ENCODE measurements around the gene UPF3B.
"Not testable (repeated sequence)": the region's sequence is repeated elsewhere in the genome, so short reads cannot be mapped to it uniquely, and the experiment has no call there.

UPF3B gene, protein sequence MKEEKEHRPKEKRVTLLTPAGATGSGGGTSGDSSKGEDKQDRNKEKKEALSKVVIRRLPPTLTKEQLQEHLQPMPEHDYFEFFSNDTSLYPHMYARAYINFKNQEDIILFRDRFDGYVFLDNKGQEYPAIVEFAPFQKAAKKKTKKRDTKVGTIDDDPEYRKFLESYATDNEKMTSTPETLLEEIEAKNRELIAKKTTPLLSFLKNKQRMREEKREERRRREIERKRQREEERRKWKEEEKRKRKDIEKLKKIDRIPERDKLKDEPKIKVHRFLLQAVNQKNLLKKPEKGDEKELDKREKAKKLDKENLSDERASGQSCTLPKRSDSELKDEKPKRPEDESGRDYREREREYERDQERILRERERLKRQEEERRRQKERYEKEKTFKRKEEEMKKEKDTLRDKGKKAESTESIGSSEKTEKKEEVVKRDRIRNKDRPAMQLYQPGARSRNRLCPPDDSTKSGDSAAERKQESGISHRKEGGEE

DNA sequence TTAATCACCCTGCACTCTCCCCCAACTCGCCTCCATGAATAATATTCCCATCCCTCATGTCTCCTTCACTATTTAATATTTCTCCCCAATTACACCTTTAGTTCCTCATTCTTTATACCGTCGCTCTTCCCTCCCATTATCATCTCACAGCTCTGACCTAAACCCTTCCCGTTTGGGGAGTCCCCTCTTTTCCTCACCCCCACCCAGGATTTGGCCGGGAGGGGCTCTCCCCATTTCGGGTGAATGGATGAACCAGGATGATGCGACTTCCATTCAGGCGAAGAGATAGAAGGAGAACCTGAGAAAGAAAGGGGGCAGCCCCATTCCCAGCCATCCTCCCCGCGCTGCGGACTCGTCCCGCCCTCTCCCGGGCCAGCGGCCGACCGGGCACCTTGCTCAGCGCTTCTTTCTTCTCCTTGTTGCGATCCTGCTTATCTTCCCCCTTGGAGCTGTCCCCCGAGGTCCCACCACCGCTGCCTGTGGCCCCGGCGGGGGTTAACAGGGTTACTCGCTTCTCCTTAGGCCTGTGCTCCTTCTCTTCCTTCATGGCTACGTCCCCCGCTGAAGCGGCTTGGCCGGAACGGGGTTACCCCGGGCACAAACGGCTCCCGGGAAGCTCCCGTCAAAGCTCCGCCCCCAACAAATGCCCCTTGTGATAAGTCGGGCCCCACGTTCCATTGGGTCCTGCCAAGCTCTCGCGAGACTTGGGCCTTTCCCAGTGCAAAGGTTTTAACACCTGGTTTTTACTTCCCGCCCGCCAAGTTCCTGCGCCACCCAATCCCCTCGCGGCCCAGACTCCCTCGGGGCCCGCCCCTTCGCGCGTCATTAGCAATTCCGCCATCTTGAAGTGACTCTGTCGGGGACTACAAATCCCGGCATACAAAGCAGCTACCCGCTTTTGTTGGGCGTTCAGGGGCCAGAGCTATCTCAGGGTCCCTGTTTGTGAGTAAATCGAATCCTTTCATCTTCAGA is at the start of gene UPF3B:
TSS of gene UPF3B (minus strand) at position 582 of the 972 bp plus-strand sequence. CDS start at position 547, 35 bp downstream.
- peak; percentile 23 to 94 (median 86) for DNase-seq

DNA sequence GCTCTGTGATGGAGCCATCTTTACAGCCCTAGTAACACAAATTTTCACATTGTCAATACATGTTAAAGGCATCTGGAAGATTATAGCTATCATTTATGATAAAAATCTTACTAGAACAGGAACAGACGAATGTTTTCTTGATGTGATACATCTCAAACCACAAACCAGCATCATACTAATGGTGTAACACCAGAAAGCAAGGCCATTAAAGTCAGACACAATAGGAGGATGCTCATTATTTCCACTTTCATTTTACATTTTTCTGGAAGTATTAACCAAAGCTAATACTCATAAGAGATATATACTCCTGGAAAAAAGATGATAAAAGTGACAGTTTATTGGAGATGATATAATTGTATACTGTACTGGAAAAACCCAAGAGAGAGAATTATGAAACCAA is 48.2 kb upstream of the UPF3B start:
- no peak for DNase-seq

DNA sequence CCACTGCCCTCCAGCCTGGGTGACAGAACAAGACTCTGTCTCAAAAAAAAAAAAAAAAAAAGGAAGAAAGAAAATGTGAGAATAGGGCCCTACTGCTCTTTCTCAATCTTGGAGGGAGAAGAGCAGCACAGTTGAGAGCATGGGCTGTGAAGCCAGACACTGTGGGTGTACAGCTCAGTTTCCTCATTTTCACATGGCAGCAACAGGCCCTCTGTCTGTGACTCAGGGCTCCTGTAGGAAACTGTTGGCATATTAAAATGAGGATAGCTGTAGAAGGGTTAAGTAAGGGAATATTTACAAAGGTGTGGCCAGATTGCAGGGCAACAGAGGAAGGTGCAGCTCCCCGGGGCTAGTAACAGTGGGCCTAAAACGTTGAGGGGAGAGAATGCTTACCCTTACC is 46.4 kb upstream of the UPF3B start:
- no peak for DNase-seq

DNA sequence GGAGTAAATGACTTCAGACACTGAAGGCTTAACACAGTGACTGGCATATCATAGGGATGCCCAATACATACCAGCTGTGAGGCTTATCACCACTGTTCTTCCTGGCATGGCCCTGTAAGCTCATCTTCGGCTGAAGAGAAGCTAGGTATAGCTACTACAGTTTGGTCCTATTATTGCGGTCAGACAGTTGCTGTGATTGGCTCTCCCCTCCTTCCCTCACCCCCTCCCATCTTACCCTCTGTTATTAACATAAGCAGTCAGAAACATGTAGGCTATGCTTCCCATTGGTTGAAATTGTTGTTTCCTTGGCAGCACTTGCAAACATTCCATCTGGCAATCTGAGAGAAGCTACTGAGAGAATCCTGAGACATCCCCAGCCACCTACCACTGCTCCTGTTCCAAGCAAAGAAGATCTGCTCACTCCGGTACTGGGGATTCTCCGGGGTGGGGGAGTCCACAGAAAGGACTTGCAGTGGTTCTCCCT is 43.1 kb upstream of the UPF3B start, which contains the start of gene AKAP14:
TSS of gene AKAP14 (plus strand) at position 51 of the 484 bp plus-strand sequence. CDS start 7,331 bp downstream, outside the sequence.
- DNase-seq: peak in 2 of 51 donors; percentile 0 to 5

DNA sequence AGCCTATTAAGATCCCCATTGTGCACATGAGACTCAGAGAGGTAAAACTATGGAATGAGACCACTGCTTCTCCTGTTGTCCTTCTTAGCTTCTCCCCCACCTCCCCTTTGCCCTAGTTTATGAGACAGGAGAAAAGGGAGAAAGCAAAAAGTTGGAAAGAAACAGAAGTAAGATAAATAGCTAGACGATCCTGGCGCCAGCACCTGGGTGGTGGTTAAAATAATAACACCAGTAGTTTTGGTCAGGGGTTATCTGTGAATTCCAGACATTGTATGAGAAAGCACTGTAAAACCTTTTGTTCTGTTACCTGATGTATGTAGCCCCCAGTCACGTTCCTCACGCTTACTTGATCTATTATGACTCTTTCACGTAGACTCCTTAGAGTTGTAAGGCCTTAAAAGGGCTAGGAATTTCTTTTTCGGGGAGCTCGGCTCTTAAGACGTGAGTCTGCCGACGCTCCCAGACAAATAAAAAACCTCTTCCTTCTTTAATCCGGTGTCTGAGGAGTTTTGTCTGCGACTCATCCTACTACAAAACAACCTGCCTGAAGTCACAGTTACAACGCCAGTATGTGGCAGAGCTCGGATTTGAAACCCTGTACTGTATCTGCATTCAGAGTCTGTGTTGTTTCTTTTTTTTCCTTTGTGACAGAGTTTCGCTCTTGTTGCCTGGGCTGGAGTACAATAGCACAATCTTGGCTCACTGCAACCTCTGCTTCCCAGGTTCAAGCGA is 39.4 kb upstream of the UPF3B start:
- DNase-seq: not testable (repeated sequence)

DNA sequence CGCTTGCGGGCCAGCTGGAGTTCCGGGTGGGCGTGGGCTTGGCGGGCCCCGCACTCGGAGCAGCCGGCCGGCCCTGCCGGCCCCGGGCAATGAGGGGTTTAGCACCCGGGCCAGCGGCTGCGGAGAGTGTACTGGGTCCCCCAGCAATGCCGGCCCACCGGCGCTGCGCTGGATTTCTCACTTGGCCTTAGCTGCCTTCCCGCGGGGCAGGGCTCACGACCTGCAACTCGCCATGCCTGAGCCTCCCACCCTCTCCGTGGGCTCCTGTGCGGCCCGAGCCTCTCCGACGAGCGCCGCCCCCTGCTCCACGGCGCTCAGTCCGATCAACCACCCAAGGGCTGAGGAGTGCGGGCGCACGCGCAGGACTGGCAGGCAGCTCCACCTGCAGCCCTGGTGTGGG is 37.9 kb upstream of the UPF3B start:
- DNase-seq: not testable (repeated sequence)

DNA sequence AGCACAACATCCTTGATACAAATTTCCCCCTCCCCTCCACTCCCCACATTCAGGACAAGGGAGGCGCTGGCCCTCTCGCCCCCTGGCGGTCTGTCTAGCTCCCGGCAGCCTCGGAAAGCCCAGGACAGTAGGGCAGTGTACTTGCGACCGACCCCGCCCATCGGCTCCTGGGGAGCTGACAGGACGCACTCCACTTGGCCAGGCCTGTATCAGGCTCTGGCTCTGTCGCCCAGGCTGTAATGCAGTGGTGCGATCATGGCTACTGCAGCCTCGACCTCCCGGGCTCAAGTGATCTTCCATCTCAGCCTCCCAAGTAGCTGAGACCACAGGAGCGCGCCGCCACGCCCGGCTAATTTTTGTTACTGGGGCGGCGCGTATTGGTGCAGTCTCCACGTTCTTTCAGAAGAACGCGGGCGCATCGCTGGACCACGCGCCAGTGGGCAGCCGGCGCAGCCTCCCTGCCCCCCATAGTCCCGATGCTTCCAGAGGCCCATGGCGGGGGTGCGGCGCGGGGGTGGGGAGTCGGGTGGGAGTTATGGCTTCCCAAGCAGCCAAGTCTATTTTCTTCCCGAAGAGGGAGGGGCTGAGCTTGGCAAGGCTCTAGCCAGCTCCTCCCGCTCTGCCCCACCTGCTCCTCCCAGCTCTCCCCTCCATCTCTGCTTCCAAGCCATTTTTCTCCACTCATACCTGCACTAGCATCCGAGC is 35.1 kb upstream of the UPF3B start:
- DNase-seq: peak in 29 of 51 donors; percentile 0 to 36 (median 2)

DNA sequence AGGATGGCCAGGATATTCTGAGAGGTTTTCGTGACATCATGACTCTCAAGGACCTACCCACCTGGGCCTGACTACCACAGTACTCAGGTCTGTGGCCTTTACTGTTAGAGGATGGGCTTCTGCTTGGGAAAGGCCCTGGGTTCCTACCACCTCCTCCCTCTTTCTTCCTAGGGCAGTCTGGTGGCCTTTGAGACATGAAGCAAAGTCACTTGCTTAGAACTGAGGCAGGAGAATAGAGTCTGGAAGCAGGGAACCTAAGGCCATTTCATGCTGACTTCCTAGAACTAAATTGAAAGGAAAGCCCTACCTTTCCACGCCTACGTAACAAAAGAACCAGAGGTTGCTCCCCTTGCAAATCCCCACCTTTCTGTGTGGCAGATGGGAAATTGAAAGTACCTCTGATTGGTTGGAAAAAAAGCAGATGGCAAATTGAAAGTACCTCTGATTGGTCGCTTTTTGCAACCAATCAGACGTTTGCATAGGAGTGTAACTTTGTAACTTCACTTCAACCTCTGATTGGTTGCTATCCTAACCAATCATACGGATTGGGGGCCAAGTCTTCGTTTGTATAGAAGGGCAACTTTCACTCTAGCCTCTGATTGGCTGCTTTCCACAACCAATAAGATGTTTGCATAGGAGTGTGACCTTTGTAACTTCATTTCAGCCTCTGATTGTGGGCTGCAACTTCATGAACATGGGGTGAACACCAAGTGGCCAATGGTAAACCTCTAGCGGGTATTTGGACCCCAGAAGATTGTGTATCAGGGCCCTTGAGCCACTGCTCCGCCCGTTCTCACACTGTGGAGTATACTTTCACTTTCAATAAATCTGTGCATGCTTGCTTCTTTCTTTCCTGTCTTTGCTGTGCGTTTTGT is 33.0 kb upstream of the UPF3B start:
- DNase-seq: no peak

DNA sequence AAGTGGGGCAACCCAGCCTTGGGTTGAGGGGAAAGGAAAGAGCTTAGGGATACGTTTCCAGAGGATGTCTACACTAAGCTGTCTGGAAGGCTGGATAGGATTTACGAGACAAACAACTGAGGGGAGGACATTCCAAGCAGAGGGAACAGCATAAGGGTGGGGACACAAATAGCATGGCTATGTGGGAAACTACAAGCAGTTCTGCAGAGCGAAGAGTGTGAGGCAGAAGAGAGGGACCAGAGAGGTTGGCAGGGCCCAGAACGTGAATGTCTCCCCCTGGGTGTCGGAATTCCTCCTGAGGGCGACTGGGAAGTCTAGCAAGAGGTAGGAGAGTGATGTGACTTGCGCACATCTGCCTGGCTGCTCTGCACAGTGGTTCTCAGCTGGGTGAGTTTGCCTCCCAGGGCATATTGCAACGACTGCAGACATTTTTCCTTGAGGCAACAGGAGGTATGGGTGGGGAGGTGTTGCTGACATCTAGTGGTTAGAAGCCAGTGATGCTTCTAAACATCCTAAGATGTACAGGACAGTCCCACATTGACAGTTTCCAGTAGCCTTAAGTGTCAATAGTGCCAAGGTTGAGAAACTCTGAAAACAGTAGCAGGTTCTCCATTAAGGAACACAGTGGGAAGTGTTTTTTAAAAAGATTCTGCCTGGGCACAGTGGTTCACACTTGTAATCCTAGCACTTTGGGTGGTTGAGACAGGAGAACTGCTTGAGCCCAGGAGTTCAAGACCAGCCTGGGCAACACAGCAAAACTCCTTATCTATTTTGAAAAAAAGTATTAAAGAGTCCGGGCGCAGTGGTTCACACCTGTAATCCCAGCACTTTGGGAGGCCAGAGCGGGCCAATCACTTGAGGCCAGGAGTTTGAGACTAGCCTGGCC is 28.0 kb upstream of the UPF3B start:
- DNase-seq: peak in 9 of 51 donors; percentile 0 to 18 (median 1)

DNA sequence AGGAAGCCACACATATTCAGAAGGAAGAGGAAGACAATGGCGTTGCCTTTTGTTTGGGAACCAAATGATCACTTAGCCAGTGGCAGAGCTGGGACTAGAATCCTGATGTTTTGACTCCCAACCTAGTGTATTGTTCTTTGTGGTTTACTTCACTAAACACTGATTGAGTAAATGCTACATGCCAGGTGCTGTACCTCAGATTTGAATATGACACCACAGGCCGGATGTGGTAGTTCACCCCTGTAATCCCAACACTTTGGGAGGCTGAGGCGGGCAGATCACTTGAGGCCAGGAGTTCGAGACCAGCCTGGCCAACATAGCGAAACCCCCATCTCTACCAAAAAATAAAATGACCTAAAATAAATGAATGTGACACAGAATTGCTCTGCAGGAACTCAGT is 27.3 kb upstream of the UPF3B start:
- no peak for DNase-seq

DNA sequence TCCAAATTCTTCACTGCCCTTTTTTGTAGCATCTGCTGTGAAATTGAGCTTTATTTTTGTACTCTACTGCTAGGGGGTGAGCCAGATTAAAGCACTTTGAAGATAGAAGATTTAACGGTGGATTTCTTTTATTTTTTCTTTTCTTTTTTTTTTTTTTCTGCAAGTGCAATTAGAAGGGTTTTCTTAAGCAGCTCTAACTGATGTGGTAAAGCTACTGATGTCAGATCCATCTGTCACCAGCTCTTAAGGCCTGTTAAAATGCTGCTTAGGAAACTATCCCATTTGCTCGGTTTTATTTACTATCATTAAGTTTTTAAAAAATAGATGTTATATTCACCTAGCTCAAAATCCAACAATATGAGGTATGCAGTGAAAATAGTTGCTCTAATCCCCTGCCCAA is 26.0 kb upstream of the UPF3B start:
- no peak for DNase-seq

DNA sequence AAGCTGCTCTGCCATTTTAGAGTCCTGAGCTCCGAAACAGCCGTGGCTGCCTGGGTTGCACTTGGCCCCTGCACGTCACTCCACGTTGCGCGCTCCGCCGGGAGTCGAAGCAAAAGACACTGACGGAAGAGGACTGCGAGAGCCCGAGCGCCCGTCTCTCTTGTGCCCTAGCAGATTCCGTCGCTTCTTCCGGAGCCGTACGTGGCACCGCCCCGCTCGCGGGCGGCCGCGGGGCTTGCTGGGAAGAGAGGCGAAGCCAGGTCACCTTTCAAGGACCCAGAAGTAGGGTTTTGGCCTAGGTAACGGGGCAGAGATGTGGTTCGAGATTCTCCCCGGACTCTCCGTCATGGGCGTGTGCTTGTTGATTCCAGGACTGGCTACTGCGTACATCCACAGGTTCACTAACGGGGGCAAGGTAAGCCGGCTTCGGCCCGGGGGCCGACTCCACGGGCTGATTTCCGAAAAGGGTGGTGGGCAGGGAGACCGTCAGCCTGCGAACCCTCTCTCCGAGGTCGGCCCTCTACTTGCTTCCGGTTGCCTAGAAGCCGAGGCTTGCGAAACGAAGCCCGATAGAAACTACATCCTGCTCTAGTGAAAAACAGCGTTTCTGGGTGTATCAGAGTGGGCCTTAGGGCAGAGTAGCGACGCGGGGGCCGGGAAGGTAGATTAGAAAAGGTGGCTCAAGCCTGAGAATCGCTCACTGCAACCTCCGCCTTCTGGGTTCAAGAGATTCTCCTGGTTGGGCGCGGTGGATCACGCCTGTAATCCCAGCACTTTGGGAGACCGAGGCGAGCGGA is 19.0 kb upstream of the UPF3B start, which contains the start of the genes NDUFA1 and RNF113A:
TSS of gene NDUFA1 (plus strand) at position 234 of the 797 bp plus-strand sequence. CDS start at position 314, 80 bp downstream.
TSS of gene RNF113A (minus strand) at position 135 of the 797 bp plus-strand sequence. CDS start at position 15, 120 bp downstream.
- DNase-seq: peak; percentile 10 to 83 (median 64)

DNA sequence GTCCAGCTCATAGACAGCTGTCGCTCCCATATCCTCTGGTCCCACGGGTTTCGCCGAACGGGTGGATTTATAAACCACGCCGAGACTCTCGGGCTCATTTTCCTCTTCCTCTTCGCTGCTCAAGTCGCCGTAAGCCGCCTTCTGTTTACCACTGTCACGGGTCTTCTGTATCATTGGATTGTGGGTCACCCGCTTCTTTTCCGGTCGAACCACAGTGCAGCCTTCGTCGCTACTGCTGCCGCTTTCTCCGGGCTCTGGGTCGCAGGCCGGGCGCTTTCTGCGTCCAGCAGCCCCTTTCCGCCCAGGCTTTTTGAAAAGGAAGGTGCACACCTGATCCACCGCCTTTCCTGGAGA is 18.5 kb upstream of the UPF3B start:
- peak in 13 of 51 donors; percentile 0 to 51 (median 32) for DNase-seq

DNA sequence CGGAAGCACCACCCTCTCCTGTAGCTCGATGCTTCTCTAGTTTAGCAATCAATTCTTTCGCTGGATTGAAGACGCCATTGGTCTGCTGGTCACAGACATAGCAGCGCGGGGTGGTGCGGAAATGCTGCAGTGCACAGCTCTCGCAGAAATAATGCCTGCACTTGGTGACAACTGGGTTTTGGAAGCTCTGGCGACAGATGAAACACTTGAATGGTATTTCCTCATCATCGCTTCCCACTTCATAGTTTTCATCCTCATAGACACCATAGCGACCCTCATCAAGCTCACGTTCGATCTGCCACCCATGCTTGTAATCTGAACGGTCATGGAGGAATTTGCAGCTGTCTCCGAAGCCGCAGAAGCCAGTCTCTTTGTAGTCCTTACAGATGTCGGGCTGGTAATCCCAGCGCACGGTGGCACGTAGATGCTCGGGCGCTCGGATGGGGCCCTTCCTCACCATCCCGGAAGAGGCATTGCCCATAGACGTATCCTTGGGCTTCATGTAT is 17.9 kb upstream of the UPF3B start:
- DNase-seq: peak in 18 of 51 donors; percentile 0 to 39 (median 5)

DNA sequence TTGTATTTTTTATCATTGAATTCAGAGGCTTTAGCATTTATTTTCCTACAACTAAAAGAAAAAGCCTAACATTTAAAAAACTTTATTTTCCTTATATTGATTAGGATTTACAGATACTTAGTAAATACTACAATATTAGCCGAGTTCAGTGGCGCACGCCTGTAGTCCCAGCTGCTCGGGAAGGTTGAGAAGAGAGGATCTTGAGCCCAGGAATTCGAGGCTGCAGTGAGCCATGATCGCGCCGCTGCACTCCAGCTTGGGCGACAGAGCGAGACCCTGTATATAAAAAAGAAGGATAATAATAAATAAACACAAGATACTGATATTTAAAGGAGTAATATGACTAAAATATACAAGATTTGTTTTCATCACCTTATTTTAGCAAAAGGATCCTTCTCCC is 681 bp upstream of the UPF3B start:
- DNase-seq: peak in 5 of 51 donors; percentile 0 to 50 (median 2)

DNA sequence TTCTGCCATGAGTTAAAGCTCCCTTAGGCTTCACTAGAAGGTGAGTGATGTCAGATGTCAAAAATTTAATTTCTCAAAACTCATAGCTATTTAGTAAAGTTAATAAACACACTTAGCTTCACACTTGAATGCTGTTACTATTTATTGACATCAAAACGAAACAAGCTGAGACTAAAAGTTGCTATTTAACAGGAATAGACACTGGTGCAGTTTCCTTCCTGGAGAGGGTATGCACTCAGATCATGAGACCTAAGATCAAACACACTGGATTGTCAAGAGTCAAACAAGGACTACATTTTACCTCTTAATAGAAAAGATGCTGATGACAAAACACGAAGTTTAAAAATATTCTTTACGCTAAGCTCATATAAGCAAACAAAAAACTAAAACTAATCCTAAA is 18.9 kb downstream of the UPF3B start:
- no peak for DNase-seq

DNA sequence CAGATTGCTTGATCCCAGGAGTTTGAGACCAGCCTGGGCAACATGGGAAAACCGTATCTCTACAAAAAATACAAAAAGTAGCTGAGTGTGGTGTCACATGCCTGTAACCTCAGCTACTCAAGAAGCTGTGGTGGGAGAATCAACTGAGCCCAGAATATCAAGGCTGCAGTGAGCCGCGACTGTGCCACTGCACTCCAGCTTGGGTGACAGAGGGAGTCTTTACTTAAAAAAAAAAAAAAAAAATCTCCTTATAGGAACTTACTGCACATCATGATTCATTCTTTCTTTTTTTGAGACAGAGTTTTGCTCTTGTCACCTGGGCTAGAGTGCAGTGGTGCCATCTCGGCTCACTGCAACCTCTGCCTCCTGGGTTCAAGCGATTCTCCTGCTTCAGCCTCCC is 24.3 kb downstream of the UPF3B start:
- no peak for DNase-seq
